Renal pelvis (tissue), 4 donors: ENCODE results near the gene ULK4. TPM values are rescaled to one million over a fixed set of nuclear protein-coding genes. Genes with fewer than 3 reads are reported as not detected.
A peak's percentile ranks its signal among the peaks of the same experiment; 100 is the strongest.
"Not testable (repeated sequence)": the region's sequence is repeated elsewhere in the genome, so short reads cannot be mapped to it uniquely, and the experiment has no call there.

Experiments
- DNase-seq: peaks from one replicate; pipeline ENCODE4 v3.0.0-alpha.2; 2013
- polyA plus RNA-seq, 3 donors: library from polyadenylated mRNA; unstranded; fragments of 120-200 nt; gene quantifications; one replicate each; pipeline ENCODE4 v1.2.1, GENCODE V29; 2013; ENCODE audit not compliant: insufficient read length in 3 of 3

The ULK4 gene
- polyA plus RNA-seq, 3 donors: 4.9 to 5.6 (median 4.9) TPM

GRCh38 chr3:41874022-41874421 is 87.9 kb downstream of the ULK4 start:
- DNase-seq: no peak

GRCh38 chr3:41872157-41872556 is 89.7 kb downstream of the ULK4 start:
- DNase-seq: no peak

GRCh38 chr3:41867533-41867932 is 94.4 kb downstream of the ULK4 start:
- DNase-seq: no peak

GRCh38 chr3:41866298-41866697 is 95.6 kb downstream of the ULK4 start:
- no peak for DNase-seq

GRCh38 chr3:41863024-41863423 is 98.9 kb downstream of the ULK4 start:
- DNase-seq: no peak

GRCh38 chr3:41860489-41860888 is 101.4 kb downstream of the ULK4 start:
- not testable (repeated sequence) for DNase-seq

GRCh38 chr3:41854956-41855355 is 106.9 kb downstream of the ULK4 start:
- DNase-seq: no peak

GRCh38 chr3:41853540-41854196 is 108.2 kb downstream of the ULK4 start:
- DNase-seq: no peak

GRCh38 chr3:41848753-41849574 is 112.9 kb downstream of the ULK4 start:
- DNase-seq: no peak

GRCh38 chr3:41847679-41848078 is 114.2 kb downstream of the ULK4 start:
- no peak for DNase-seq

GRCh38 chr3:41846850-41847249 is 115.1 kb downstream of the ULK4 start:
- no peak for DNase-seq

GRCh38 chr3:41845826-41846225 is 116.1 kb downstream of the ULK4 start:
- DNase-seq: peak; percentile 33

- DNase-seq: not testable (repeated sequence)
Measured at GRCh38 chr3:41844256-41844655, 117.6 kb downstream of the ULK4 start.

- DNase-seq: not testable (repeated sequence)
Measured at GRCh38 chr3:41840936-41841668, 120.8 kb downstream of the ULK4 start.

GRCh38 chr3:41836360-41837134 is 125.4 kb downstream of the ULK4 start:
- DNase-seq: no peak

- DNase-seq: no peak
Measured at GRCh38 chr3:41833628-41834027, 128.3 kb downstream of the ULK4 start.

- DNase-seq: no peak
Measured at GRCh38 chr3:41819236-41819635, 142.7 kb downstream of the ULK4 start.

- no peak for DNase-seq
Measured at GRCh38 chr3:41808618-41809017, 153.3 kb downstream of the ULK4 start.

- no peak for DNase-seq
Measured at GRCh38 chr3:41808152-41808551, 153.8 kb downstream of the ULK4 start.

GRCh38 chr3:41794748-41795589 is 166.9 kb downstream of the ULK4 start:
- DNase-seq: no peak

- no peak for DNase-seq
Measured at GRCh38 chr3:41792806-41793205, 169.1 kb downstream of the ULK4 start.
